Measurements from ENCODE around the gene NUDT8. TPM values are rescaled to one million over a fixed set of nuclear protein-coding genes. Genes with fewer than 3 reads are reported as not detected.
"Not testable (repeated sequence)": the region's sequence is repeated elsewhere in the genome, so short reads cannot be mapped to it uniquely, and the experiment has no call there.

NUDT8 gene
- total and polyA plus RNA-seq, 2 experiments from 2014 or later, result 4.1 to 4.8 TPM

GRCh38 chr11:67606492-67607295, 23.0 kb downstream of the NUDT8 start, which contains the start of gene NDUFV1:
Gene NDUFV1, plus strand, starts transcription at chr11:67606936. Its CDS starts 69 bp downstream, at chr11:67607005.
- Histone ChIP-seq H4K20me1 (ENCODE audit: insufficient read depth) (no peaks in the 10 kb centered on the region), H3K27me3 (replicated peaks; ENCODE audit: insufficient read depth) (no peaks in the 10 kb centered on the region), H2AFZ (peak within 1 kb of the TSS; percentile 96), H3K4me2 (ENCODE audit: unreplicated experiment) (peak within 1 kb of the TSS; percentile 74), H3K36me3 (ENCODE audit: low read depth) (no peaks in the 10 kb centered on the region; the same call in 1 of the 2 replicates), H3K79me2 (ENCODE audit: insufficient read depth) (peaks cover 22% of the 10 kb centered on the region), H3K4me1 (ENCODE audit: insufficient read depth) (peaks cover 5% of the 10 kb centered on the region; the same call in 1 of the 2 replicates), H3K9ac (peak within 1 kb of the TSS; percentile 92), H3F3A (ENCODE audit: insufficient read depth) (no peaks in the 10 kb centered on the region), H3K9me3 (ENCODE audit: low read depth) (no peaks in the 10 kb centered on the region), H3K4me3 (peak within 1 kb of the TSS; percentile 91), H3K27ac (peak within 1 kb of the TSS; percentile 3; the same call in 1 of the 2 replicates), H3K9me2 (ENCODE audit: insufficient read depth) (no peaks in the 10 kb centered on the region)
- 1% methylated on average over 64 to 67 of the region's 69 CpGs for WGBS, 2 experiments (ENCODE audit: low coverage in 1 of 2, low lambda C conversion rate in 2 of 2, missing lambda C conversion rate in 2 of 2)
- peak; percentile 97 for DNase-seq
- TF ChIP-seq EZH2 (IDR thresholded peaks at IDR 0.05; ENCODE audit: insufficient read depth, poor library complexity, severe bottlenecking) (no peak), EZH2phosphoT487 (IDR thresholded peaks at IDR 0.05; ENCODE audit: insufficient read depth, low read depth) (no peak)
- in situ Hi-C loops (cut with MboI), result no loop called here

DNA sequence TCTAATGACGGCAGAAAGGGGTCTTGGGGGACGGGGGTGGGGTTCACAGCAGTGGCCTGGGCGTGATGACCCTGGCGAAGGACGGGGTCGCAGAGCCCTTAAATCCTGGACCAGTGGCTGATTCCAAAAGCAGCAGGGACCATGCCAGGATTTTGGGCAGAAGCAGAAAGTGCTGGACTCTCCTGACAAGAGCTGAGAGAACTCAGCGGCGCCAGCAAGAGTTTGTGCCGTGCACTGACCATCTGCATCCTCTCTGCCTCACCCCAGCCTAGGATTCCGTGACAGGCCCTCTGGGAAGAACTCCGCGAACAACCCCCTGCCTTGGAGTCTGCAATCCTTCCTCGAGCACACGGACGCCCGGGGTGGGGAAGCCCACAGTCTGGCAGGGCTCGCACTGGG, 23.6 kb downstream of the NUDT8 start:
- Histone ChIP-seq H3K9me3 (ENCODE audit: low read depth) (no peaks in the 10 kb centered on the region), H3K9ac (peak overlapping the region; percentile 92)
- no peak for TF ChIP-seq EZH2 (IDR thresholded peaks at IDR 0.05; ENCODE audit: insufficient read depth, poor library complexity, severe bottlenecking)
- TF ChIP-seq EZH2phosphoT487 (IDR thresholded peaks at IDR 0.05; ENCODE audit: insufficient read depth, low read depth), result no peak

DNA sequence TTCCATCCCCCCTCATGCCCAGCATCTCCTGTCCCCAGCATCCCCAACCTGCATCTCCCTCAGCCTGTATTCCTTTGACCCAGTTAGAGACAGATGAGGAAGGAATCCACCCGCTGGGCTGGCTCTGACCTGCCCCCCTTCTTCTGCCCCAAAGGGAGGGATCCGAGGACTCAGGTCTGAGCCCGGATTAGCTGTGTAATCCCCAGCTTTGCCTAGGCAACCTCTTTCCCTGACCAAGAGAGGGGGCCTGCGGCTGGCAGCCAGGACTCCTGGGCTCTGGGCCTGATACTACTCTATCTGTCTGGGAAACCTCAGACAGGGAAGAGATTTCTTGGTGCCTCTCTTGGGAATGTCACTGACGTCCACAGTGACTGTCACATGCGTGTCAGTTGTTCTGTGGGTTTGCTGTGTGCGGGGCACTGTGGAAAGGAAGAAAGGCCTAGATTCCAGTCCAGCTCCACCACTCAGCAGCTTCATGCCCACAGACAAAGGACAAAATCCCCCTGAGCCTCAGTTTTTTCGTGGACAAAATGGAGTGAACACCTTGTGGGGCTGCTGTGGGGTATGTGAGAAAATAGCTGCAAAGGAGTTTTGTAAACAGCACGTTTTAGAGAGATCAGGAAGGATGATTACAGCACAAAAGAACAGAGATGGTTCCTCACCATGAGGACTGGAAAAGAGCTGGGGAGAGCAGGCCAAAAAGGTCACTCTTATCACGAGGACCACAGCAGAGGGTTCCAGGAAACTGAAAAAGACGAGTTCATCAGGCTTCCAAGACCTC, 24.3 kb downstream of the NUDT8 start:
- H3K9ac ChIP-seq, result no peak overlapping the region
- in situ Hi-C loops (cut with MboI), result no loop called here
- no peaks in the 10 kb centered on the region for H4K20me1 ChIP-seq (ENCODE audit: insufficient read depth)
- H3K4me2 ChIP-seq (ENCODE audit: unreplicated experiment), result no peak overlapping the region
- H3K4me3 ChIP-seq, result no peak overlapping the region
- peaks cover under 1% of the 10 kb centered on the region for H3K27me3 ChIP-seq (replicated peaks; ENCODE audit: insufficient read depth)
- H3K27ac ChIP-seq, result no peak overlapping the region
- H3K9me3 ChIP-seq (ENCODE audit: low read depth), result no peaks in the 10 kb centered on the region
- DNase-seq, result no peak
- WGBS, 2 experiments (ENCODE audit: low coverage in 1 of 2, low lambda C conversion rate in 2 of 2, missing lambda C conversion rate in 2 of 2), result 47 to 48% methylated on average over 11 of the region's 11 CpGs
- peak overlapping the region; percentile 96 for H2AFZ ChIP-seq
- H3F3A ChIP-seq (ENCODE audit: insufficient read depth), result no peaks in the 10 kb centered on the region
- H3K4me1 ChIP-seq (ENCODE audit: insufficient read depth), result peaks cover 5% of the 10 kb centered on the region; the same call in 1 of the 2 replicates
- H3K9me2 ChIP-seq (ENCODE audit: insufficient read depth), result no peaks in the 10 kb centered on the region
- no peaks in the 10 kb centered on the region; the same call in 1 of the 2 replicates for H3K36me3 ChIP-seq (ENCODE audit: low read depth)
- peaks cover 22% of the 10 kb centered on the region for H3K79me2 ChIP-seq (ENCODE audit: insufficient read depth)
- TF ChIP-seq EZH2 (IDR thresholded peaks at IDR 0.05; ENCODE audit: insufficient read depth, poor library complexity, severe bottlenecking), result no peak
- TF ChIP-seq EZH2phosphoT487 (IDR thresholded peaks at IDR 0.05; ENCODE audit: insufficient read depth, low read depth), result no peak

More for the DNA sequence above, 23.6 kb downstream of the NUDT8 start:
- Histone ChIP-seq H4K20me1 (ENCODE audit: insufficient read depth) (no peaks in the 10 kb centered on the region), H3K36me3 (ENCODE audit: low read depth) (no peaks in the 10 kb centered on the region; the same call in 1 of the 2 replicates), H3K4me2 (ENCODE audit: unreplicated experiment) (peak overlapping the region; percentile 74), H3K79me2 (ENCODE audit: insufficient read depth) (peaks cover 22% of the 10 kb centered on the region), H3F3A (ENCODE audit: insufficient read depth) (no peaks in the 10 kb centered on the region), H2AFZ (peak overlapping the region; percentile 96), H3K27me3 (replicated peaks; ENCODE audit: insufficient read depth) (no peaks in the 10 kb centered on the region), H3K9me2 (ENCODE audit: insufficient read depth) (no peaks in the 10 kb centered on the region), H3K4me1 (ENCODE audit: insufficient read depth) (peaks cover 5% of the 10 kb centered on the region; the same call in 1 of the 2 replicates), H3K27ac (no peak overlapping the region), H3K4me3 (peak overlapping the region; percentile 91)
- in situ Hi-C loops (cut with MboI), result no loop called here
- peak; percentile 64 for DNase-seq
- WGBS, 2 experiments (ENCODE audit: low coverage in 1 of 2, low lambda C conversion rate in 2 of 2, missing lambda C conversion rate in 2 of 2), result 8 to 24% methylated on average over 11 to 17 of the region's 17 CpGs

- no peak overlapping the region for H3K4me3 ChIP-seq
- no peak for DNase-seq
- 19 to 49% methylated on average over 2 of the region's 2 CpGs for WGBS, 2 experiments (ENCODE audit: low coverage in 1 of 2, low lambda C conversion rate in 2 of 2, missing lambda C conversion rate in 2 of 2)
- no peaks in the 10 kb centered on the region for H3F3A ChIP-seq (ENCODE audit: insufficient read depth)
- no peak overlapping the region for H2AFZ ChIP-seq
- peaks cover 7% of the 10 kb centered on the region for H3K27me3 ChIP-seq (replicated peaks; ENCODE audit: insufficient read depth)
- no peak overlapping the region for H3K4me2 ChIP-seq (ENCODE audit: unreplicated experiment)
- H4K20me1 ChIP-seq (ENCODE audit: insufficient read depth), result no peaks in the 10 kb centered on the region
- TF ChIP-seq EZH2phosphoT487 (IDR thresholded peaks at IDR 0.05; ENCODE audit: insufficient read depth, low read depth), result no peak
- TF ChIP-seq EZH2 (IDR thresholded peaks at IDR 0.05; ENCODE audit: insufficient read depth, poor library complexity, severe bottlenecking), result no peak
- peaks cover 5% of the 10 kb centered on the region; the same call in 1 of the 2 replicates for H3K4me1 ChIP-seq (ENCODE audit: insufficient read depth)
- H3K9me3 ChIP-seq (ENCODE audit: low read depth), result no peaks in the 10 kb centered on the region
- no peaks in the 10 kb centered on the region for H3K9me2 ChIP-seq (ENCODE audit: insufficient read depth)
- peaks cover 22% of the 10 kb centered on the region for H3K79me2 ChIP-seq (ENCODE audit: insufficient read depth)
- H3K9ac ChIP-seq, result no peak overlapping the region
- no peak overlapping the region for H3K27ac ChIP-seq
- in situ Hi-C loops (cut with MboI), result no loop called here
- no peaks in the 10 kb centered on the region; the same call in 1 of the 2 replicates for H3K36me3 ChIP-seq (ENCODE audit: low read depth)
These were observed 24.9 kb downstream of the NUDT8 start for GRCh38 chr11:67604815-67605214.

GRCh38 chr11:67604119-67604518, 25.6 kb downstream of the NUDT8 start:
- H3K27ac ChIP-seq; H3K36me3 ChIP-seq (ENCODE audit: low read depth); DNase-seq; H4K20me1 ChIP-seq (ENCODE audit: insufficient read depth); H3K9me3 ChIP-seq (ENCODE audit: low read depth); H3F3A ChIP-seq (ENCODE audit: insufficient read depth); H3K9ac ChIP-seq; H3K9me2 ChIP-seq (ENCODE audit: insufficient read depth); H2AFZ ChIP-seq; H3K4me3 ChIP-seq; in situ Hi-C loops (cut with MboI); H3K4me2 ChIP-seq (ENCODE audit: unreplicated experiment); H3K4me1 ChIP-seq (ENCODE audit: insufficient read depth): not testable (repeated sequence)
- Histone ChIP-seq H3K27me3 (replicated peaks; ENCODE audit: insufficient read depth) (peaks cover 11% of the 10 kb centered on the region), H3K79me2 (ENCODE audit: insufficient read depth) (peaks cover 22% of the 10 kb centered on the region)
- 19 to 30% methylated on average over 2 of the region's 4 CpGs for WGBS, 2 experiments (ENCODE audit: low coverage in 1 of 2, low lambda C conversion rate in 2 of 2, missing lambda C conversion rate in 2 of 2)
